HG03159 (cell line): Measurements from ENCODE around the gene IL20.

Source experiments
- ATAC-seq: cut with Tn5 transposase; IDR thresholded peaks from one replicate; pipeline ENCODE4 v1.9.1; 2021; ENCODE audit warnings: mild to moderate bottlenecking, moderate library complexity; ENCODE audit not compliant: unreplicated experiment

The IL20 gene

GRCh38 chr1:206864939-206865671, at the start of gene IL20:
IL20 (plus strand) TSS chr1:206865623; CDS start chr1:206865853, 230 bp downstream.
- no peak for ATAC-seq

- peak; percentile 66 for ATAC-seq
Measured at GRCh38 chr1:206816390-206817287, 48.8 kb upstream of the IL20 start.

- no peak for ATAC-seq
Measured at GRCh38 chr1:206821493-206821892, 43.9 kb upstream of the IL20 start.

- ATAC-seq: no peak
Measured at GRCh38 chr1:206823727-206824126, 41.7 kb upstream of the IL20 start.

- ATAC-seq: no peak
Measured at GRCh38 chr1:206824331-206824730, 41.1 kb upstream of the IL20 start.

GRCh38 chr1:206826394-206826793, 39.0 kb upstream of the IL20 start:
- no peak for ATAC-seq

- no peak for ATAC-seq
Measured at GRCh38 chr1:206828061-206828460, 37.4 kb upstream of the IL20 start.

- ATAC-seq: no peak
Measured at GRCh38 chr1:206828765-206829164, 36.7 kb upstream of the IL20 start.

- ATAC-seq: no peak
Measured at GRCh38 chr1:206829282-206829681, 36.1 kb upstream of the IL20 start.

GRCh38 chr1:206829875-206830274, 35.5 kb upstream of the IL20 start:
- ATAC-seq: no peak

GRCh38 chr1:206831650-206832049, 33.8 kb upstream of the IL20 start:
- ATAC-seq: no peak

- ATAC-seq: no peak
Measured at GRCh38 chr1:206832352-206832880, 33.0 kb upstream of the IL20 start.

GRCh38 chr1:206833106-206833680, 32.2 kb upstream of the IL20 start:
- no peak for ATAC-seq

- no peak for ATAC-seq
Measured at GRCh38 chr1:206833801-206834200, 31.6 kb upstream of the IL20 start.

- ATAC-seq: no peak
Measured at GRCh38 chr1:206834217-206834616, 31.2 kb upstream of the IL20 start.

GRCh38 chr1:206834711-206835110, 30.7 kb upstream of the IL20 start:
- ATAC-seq: no peak

GRCh38 chr1:206835186-206835585, 30.2 kb upstream of the IL20 start:
- no peak for ATAC-seq

- no peak for ATAC-seq
Measured at GRCh38 chr1:206836111-206836510, 29.3 kb upstream of the IL20 start.

- no peak for ATAC-seq
Measured at GRCh38 chr1:206839006-206839560, 26.3 kb upstream of the IL20 start.

- no peak for ATAC-seq
Measured at GRCh38 chr1:206839857-206840256, 25.6 kb upstream of the IL20 start.
